GM10266 (cell line): ENCODE measurements around the gene RAPGEF4.

ENCODE experiments used
- DNase-seq: peaks from one replicate; pipeline ENCODE4 v3.0.0; 2012; ENCODE audit errors: extremely low spot score
- TF ChIP-seq, protein P1 (sequence below): IDR thresholded peaks from 2 replicates; pipeline ENCODE4 v1.5.1; 2012; ENCODE audit warnings: mild to moderate bottlenecking, low read depth; ENCODE audit not compliant: control insufficient read depth, insufficient read depth; ENCODE audit errors: missing control alignments

RAPGEF4 gene

DNA sequence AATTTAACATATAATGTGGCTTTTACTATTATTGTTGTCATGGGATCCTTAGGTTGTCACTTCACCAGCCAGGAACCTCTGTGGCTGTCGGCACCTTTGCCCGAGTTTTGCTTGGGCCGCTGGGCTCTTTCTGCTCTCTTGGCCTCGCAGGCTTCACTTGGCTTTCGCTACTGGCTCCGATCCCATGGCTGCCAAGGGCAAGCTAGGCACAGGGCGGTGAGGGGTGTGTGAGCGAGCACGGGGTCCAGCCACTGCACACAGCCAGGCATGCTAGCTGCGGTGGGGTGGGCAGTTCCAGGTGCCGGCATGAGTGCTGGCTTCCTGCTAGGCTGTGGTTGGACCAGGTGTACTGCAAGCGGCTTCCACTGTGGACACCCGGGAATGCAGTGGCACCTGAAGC lies 23.4 kb upstream of the RAPGEF4 start:
- DNase-seq: no peak
- TF ChIP-seq, protein P1, sequence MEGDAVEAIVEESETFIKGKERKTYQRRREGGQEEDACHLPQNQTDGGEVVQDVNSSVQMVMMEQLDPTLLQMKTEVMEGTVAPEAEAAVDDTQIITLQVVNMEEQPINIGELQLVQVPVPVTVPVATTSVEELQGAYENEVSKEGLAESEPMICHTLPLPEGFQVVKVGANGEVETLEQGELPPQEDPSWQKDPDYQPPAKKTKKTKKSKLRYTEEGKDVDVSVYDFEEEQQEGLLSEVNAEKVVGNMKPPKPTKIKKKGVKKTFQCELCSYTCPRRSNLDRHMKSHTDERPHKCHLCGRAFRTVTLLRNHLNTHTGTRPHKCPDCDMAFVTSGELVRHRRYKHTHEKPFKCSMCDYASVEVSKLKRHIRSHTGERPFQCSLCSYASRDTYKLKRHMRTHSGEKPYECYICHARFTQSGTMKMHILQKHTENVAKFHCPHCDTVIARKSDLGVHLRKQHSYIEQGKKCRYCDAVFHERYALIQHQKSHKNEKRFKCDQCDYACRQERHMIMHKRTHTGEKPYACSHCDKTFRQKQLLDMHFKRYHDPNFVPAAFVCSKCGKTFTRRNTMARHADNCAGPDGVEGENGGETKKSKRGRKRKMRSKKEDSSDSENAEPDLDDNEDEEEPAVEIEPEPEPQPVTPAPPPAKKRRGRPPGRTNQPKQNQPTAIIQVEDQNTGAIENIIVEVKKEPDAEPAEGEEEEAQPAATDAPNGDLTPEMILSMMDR: no peak

- TF ChIP-seq, protein P1: no peak
- no peak for DNase-seq
Measured at GRCh38 chr2:172713365-172713875, 22.2 kb upstream of the RAPGEF4 start.

GRCh38 chr2:172722481-172722880 lies 13.2 kb upstream of the RAPGEF4 start:
- TF ChIP-seq, protein P1: no peak
- no peak for DNase-seq

DNA sequence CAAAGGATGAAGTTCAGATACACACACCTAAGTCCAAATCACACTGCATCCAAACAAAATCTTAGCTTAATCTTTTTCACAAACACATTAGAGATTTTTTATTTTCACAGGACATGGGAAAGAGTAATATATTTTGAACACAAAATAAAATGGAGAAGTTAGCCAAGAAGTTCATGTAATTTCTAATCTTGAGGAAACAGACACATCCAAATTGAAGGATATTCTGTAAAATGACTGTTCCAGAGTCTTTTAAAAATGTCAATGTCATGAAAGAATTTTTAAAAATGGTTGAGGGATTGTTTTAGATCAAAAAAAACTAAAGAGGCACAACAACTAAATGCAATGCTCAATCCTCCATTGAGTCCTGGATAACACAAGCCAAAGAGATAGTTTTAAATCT lies 12.4 kb upstream of the RAPGEF4 start:
- TF ChIP-seq, protein P1: no peak
- no peak for DNase-seq

GRCh38 chr2:172724724-172725123 lies 10.9 kb upstream of the RAPGEF4 start:
- TF ChIP-seq, protein P1: no peak

DNA sequence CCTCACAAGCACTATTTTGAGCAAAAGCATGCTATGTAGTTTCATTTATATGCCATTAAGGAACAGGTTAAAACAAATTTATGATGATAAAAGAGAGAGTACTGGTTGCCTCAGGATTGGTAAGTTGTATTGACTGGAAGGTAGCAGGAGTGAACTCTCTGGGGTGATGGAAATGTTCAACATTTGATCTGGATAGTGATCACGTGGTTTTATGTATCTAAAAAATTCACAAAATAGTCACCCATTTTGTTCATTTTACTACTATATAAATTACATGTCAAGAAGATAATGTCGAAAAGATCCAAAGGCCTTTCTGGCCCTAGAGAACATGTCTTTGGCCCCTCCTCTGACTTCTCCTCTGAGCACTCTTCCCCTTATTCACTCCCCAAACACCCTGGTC lies 10.4 kb upstream of the RAPGEF4 start:
- no peak for DNase-seq
- TF ChIP-seq, protein P1: no peak

More at GRCh38 chr2:172724724-172725123, 10.9 kb upstream of the RAPGEF4 start:
- DNase-seq: no peak

DNA sequence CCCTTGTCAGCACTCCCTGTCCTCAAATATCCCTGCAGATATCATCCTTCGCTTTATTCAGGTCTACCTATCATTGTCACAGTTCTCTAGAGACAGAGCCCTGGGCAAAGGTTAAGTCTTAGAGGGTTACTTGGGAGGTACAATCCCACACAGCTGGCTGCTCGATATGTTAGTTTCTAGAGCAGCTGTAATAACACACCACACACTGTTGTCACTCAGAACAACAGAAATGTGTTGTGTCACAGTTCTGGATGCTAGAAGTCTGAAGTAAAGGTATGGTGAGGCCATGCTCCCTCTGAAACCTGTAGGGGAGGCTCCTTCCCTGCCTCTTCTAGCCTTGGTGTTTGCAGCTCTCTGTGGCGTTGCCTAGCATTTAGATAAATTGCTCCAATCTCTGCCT lies 9.9 kb upstream of the RAPGEF4 start:
- DNase-seq: no peak
- TF ChIP-seq, protein P1: no peak
